Right lobe of liver (tissue), 6 donors: ENCODE results near the gene PIGQ. TPM values are rescaled to one million over a fixed set of nuclear protein-coding genes. Genes with fewer than 3 reads are reported as not detected.

Source experiments
- ATAC-seq, 4 donors: fragments of 200-7000 bp; cut with Tn5 transposase; one replicate each; pipeline ENCODE4 v1.9.1; 2020; ENCODE audit warnings: mild to moderate bottlenecking in 4 of 4, moderate library complexity in 4 of 4
- DNase-seq, 3 donors: peaks; one replicate each; pipeline ENCODE4 v3.0.0-alpha.2; 2020
- H3K27ac ChIP-seq, 3 donors: fragments of 200-600 bp; one replicate each; pipeline ENCODE4 v1.8.0; 2022
- H3K27me3 ChIP-seq, 2 donors: fragments of 200-600 bp; one replicate each; pipeline ENCODE4 v1.8.0; 2022
- H3K36me3 ChIP-seq, 4 donors: fragments of 200-600 bp; sonication (generic) in 1 of 4; one replicate each; pipeline versions ENCODE4 v1.5.1 to v1.8.0; 2017 to 2022; ENCODE audit warnings: control low read depth in 1 of 4
- H3K4me1 ChIP-seq, 4 donors: fragments of 200-600 bp; sonication (generic) in 1 of 4; one replicate each; pipeline versions ENCODE4 v1.5.1 to v1.8.0; 2017 to 2022; ENCODE audit warnings: control low read depth in 1 of 4
- H3K4me3 ChIP-seq, 3 donors: fragments of 200-600 bp; one replicate each; pipeline ENCODE4 v1.8.0; 2022
- H3K9me3 ChIP-seq, 4 donors: fragments of 200-600 bp; sonication (generic) in 1 of 4; one replicate each; pipeline versions ENCODE4 v1.5.1 to v1.8.0; 2017 to 2022; ENCODE audit warnings: control low read depth in 1 of 4
- CTCF ChIP-seq, 4 donors: fragments of 200-600 bp in 3 of 4; fragments of 450-650 bp in 1 of 4; IDR thresholded peaks; one replicate each; pipeline versions ENCODE4 v1.5.1 to v1.8.0; 2016 to 2022; ENCODE audit warnings: antibody characterized with exemption in 4 of 4, mild to moderate bottlenecking in 2 of 4
- POLR2A ChIP-seq: fragments of 450-650 bp; IDR thresholded peaks from one replicate; pipeline ENCODE4 v1.6.1; 2017; ENCODE audit warnings: antibody characterized with exemption, mild to moderate bottlenecking
- WGBS: methylation state at CpG from one replicate; pipeline ENCODE4 v1.1.6; 2018; ENCODE audit warnings: low coverage, low lambda C conversion rate; ENCODE audit not compliant: insufficient coverage; ENCODE audit errors: missing lambda C conversion rate; 5-methylcytosine and 5-hydroxymethylcytosine counted together
- intact Hi-C, 2 donors: fragments of 100-400 bp; cut with DNase I; formaldehyde crosslinking; loops; one replicate each; pipeline versions ENCODE4 v1.11.2 to v1.14.1; 2022
- total RNA-seq, 6 experiments: library from RNA; depleted of rRNA in 2 of 6; stranded (reverse); fragments of >200 nt in 2 of 6; fragmentation: NEBNext Ultra II Directional in 3 of 6; extraction: Animal tissue kit (Norgen Biotek cat#: 25700) in 3 of 6; gene quantifications; one replicate each; pipeline versions ENCODE4 v1.1.0 to v1.2.4, GENCODE V29; 2016 to 2023
- donor health status: DM: no; HTN: yes; CAD: no.
- donor health status: DM: no; HTN: no; CAD: no.
- donor health status: DM: no; HTN: no; CAD: no.
- donor health status: DM: no; HTN: yes; CAD: no.
- donor health status: DM: no; HTN: yes; CAD: no.

PIGQ gene
- total RNA-seq, 6 experiments from 2014 or later, result 19.5 to 32.0 (median 27.8) TPM

GRCh38 chr16:619476-620100 lies 49.8 kb downstream of the PIGQ start:
- H3K27me3 ChIP-seq, result no peaks in the 10 kb centered on the region
- H3K4me1 ChIP-seq, result peaks cover 0 to 15% (median 3%) of the 10 kb centered on the region in 4 donors
- WGBS, result no CpG with 5 or more reads among the region's 20 CpGs
- H3K9me3 ChIP-seq, result no peaks in the 10 kb centered on the region
- no peaks in the 10 kb centered on the region for H3K36me3 ChIP-seq
- TF ChIP-seq POLR2A (no peak), CTCF (IDR thresholded peaks at IDR 0.05) (no peak)
- no peak overlapping the region for H3K27ac ChIP-seq
- intact Hi-C loops, result no loop called here
- no peak overlapping the region for H3K4me3 ChIP-seq
- DNase-seq (no peak), ATAC-seq (no peak)

- ATAC-seq (no peak), DNase-seq (no peak)
- 68% methylated on average over 4 of the region's 41 CpGs for whole genome bisulfite sequencing
- peaks cover 0 to 15% (median 1%) of the 10 kb centered on the region in 4 donors for H3K4me1 ChIP-seq
- H3K4me3 ChIP-seq, result no peak overlapping the region
- H3K27me3 ChIP-seq, result no peaks in the 10 kb centered on the region
- intact Hi-C loops, result no loop called here
- peaks cover 0 to 7% (median 0%) of the 10 kb centered on the region in 4 donors for H3K36me3 ChIP-seq
- no peaks in the 10 kb centered on the region for H3K9me3 ChIP-seq
- TF ChIP-seq CTCF (IDR thresholded peaks at IDR 0.05) (no peak), POLR2A (no peak)
- no peak overlapping the region for H3K27ac ChIP-seq
Measured at GRCh38 chr16:620700-621525, 51.1 kb downstream of the PIGQ start.

GRCh38 chr16:621526-622105 lies 51.8 kb downstream of the PIGQ start:
- Histone ChIP-seq H3K27ac (no peak overlapping the region), H3K9me3 (no peaks in the 10 kb centered on the region), H3K27me3 (no peaks in the 10 kb centered on the region), H3K4me1 (peaks cover 0 to 12% (median 0%) of the 10 kb centered on the region in 4 donors), H3K36me3 (peaks cover 0 to 9% (median 0%) of the 10 kb centered on the region in 4 donors), H3K4me3 (no peak overlapping the region)
- no peak for DNase-seq
- WGBS, result 68% methylated on average over 8 of the region's 21 CpGs
- intact Hi-C loops, result no loop called here
- TF ChIP-seq POLR2A, result no peak
- no peak for TF ChIP-seq CTCF (IDR thresholded peaks at IDR 0.05)
- no peak for ATAC-seq

- no peak overlapping the region for H3K27ac ChIP-seq
- H3K36me3 ChIP-seq, result peaks cover 0 to 9% (median 0%) of the 10 kb centered on the region in 4 donors
- TF ChIP-seq CTCF (IDR thresholded peaks at IDR 0.05) (no peak), POLR2A (no peak)
Measured at GRCh38 chr16:622920-623280, 53.1 kb downstream of the PIGQ start.

More at GRCh38 chr16:622920-623280, 53.1 kb downstream of the PIGQ start:
- no peaks in the 10 kb centered on the region for H3K27me3 ChIP-seq
- DNase-seq (no peak), ATAC-seq (no peak)
- WGBS, result 97% methylated on average over 12 of the region's 17 CpGs
- peaks cover 0 to 6% (median 2%) of the 10 kb centered on the region in 4 donors for H3K4me1 ChIP-seq
- no peaks in the 10 kb centered on the region for H3K9me3 ChIP-seq
- H3K4me3 ChIP-seq, result no peak overlapping the region
- intact Hi-C loops, result no loop called here
